ENCODE data around the gene APBA2.

DNA sequence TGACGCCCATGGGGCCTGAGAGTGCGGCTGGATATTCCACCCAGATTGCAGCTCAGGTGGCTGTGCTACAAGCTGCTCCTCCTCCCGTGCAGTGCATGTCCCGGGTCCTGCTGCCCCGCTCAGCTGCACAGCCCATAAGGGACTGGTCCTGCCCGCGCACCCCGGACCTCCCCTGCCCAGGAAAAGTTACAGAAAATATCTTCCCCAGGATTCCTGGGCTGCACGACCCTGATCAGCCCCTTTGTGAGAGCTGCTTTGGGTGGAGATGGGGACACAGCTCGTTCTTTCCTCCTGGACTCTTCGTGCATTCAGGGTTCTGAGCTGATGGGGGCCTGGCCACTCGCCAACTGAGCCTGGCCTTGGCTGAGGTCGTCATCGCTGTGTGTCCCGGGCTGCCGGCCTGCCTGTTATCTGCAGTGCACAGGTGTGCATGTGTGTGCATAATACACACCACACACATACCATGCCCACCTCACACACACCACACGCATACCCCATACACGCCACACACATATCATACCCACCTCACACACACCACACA is 28.8 kb downstream of the APBA2 start:
- TF ChIP-seq, protein P1, sequence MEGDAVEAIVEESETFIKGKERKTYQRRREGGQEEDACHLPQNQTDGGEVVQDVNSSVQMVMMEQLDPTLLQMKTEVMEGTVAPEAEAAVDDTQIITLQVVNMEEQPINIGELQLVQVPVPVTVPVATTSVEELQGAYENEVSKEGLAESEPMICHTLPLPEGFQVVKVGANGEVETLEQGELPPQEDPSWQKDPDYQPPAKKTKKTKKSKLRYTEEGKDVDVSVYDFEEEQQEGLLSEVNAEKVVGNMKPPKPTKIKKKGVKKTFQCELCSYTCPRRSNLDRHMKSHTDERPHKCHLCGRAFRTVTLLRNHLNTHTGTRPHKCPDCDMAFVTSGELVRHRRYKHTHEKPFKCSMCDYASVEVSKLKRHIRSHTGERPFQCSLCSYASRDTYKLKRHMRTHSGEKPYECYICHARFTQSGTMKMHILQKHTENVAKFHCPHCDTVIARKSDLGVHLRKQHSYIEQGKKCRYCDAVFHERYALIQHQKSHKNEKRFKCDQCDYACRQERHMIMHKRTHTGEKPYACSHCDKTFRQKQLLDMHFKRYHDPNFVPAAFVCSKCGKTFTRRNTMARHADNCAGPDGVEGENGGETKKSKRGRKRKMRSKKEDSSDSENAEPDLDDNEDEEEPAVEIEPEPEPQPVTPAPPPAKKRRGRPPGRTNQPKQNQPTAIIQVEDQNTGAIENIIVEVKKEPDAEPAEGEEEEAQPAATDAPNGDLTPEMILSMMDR (IDR thresholded peaks at IDR 0.05), result no peak
- TF ChIP-seq POLR2A (IDR thresholded peaks at IDR 0.05), result no peak
